GM12801 (cell line): ENCODE data around the gene TNFAIP3.

ENCODE experiments used
- CTCF ChIP-seq: IDR thresholded peaks from one replicate; pipeline ENCODE4 v1.5.1; 2011; ENCODE audit warnings: control low read depth; ENCODE audit not compliant: insufficient read length; ENCODE audit errors: extremely low read depth

Gene TNFAIP3

GRCh38 chr6:137866914-137867684 is at the start of gene TNFAIP3:
Gene TNFAIP3 (plus strand): TSS chr6:137867259. CDS start chr6:137871228, 3,969 bp downstream.
- TF ChIP-seq CTCF: no peak

- no peak for TF ChIP-seq CTCF
These were observed 48.6 kb upstream of the TNFAIP3 start for GRCh38 chr6:137818440-137818839.

- TF ChIP-seq CTCF: no peak
These were observed 47.3 kb upstream of the TNFAIP3 start for GRCh38 chr6:137819740-137820139.

- no peak for TF ChIP-seq CTCF
These were observed 46.6 kb upstream of the TNFAIP3 start for GRCh38 chr6:137820425-137820824.

GRCh38 chr6:137820952-137821351 is 46.1 kb upstream of the TNFAIP3 start:
- no peak for TF ChIP-seq CTCF

GRCh38 chr6:137821491-137821890 is 45.6 kb upstream of the TNFAIP3 start:
- TF ChIP-seq CTCF: no peak

GRCh38 chr6:137823826-137824555 is 43.1 kb upstream of the TNFAIP3 start:
- no peak for TF ChIP-seq CTCF
